NB4 (cell line): Measurements from ENCODE around the gene CAMP.

Experiments used
- CTCF ChIP-seq: IDR thresholded peaks from one replicate; pipeline ENCODE4 v1.5.1; 2012; ENCODE audit warnings: low read depth, low read length
- MAX ChIP-seq: IDR thresholded peaks from 2 replicates; pipeline ENCODE4 v1.6.1; 2011; ENCODE audit warnings: low read depth, low read length
- POLR2A ChIP-seq: IDR thresholded peaks from 2 replicates; pipeline ENCODE4 v1.6.1; 2011; ENCODE audit warnings: mild to moderate bottlenecking; ENCODE audit not compliant: insufficient read length; ENCODE audit errors: extremely low read depth

GRCh38 chr3:48219543-48219942 lies 3.8 kb upstream of the CAMP start:
- no peak for TF ChIP-seq CTCF
- TF ChIP-seq POLR2A = no peak
- no peak for TF ChIP-seq MAX
